Measurements from ENCODE around the gene IGFBP7. TPM values are rescaled to one million over a fixed set of nuclear protein-coding genes. Genes with fewer than 3 reads are reported as not detected.

Gene IGFBP7
- total and polyA plus RNA-seq, 2 of the 8 experiments (the other 6 are each of a cell fraction or from before 2014, with no cell fraction given), result 0.17 to 0.48 TPM

- DNase-seq (ENCODE audit: low read depth in 1 of 2, low spot score in 2 of 2) (no peak), FAIRE-seq (no peak)
- Histone ChIP-seq H2AFZ (ENCODE audit: low read length) (no peak overlapping the region), H3K23ac (ENCODE audit: insufficient read length) (no peak overlapping the region), H3K27me3 (replicated peaks in 1 of 4; ENCODE audit: control insufficient read depth in 3 of 4, extremely low read depth in 1 of 4, insufficient read depth in 3 of 4, low read length in 3 of 4) (no peaks in the 10 kb centered on the region), H3K79me1 (ENCODE audit: low read depth, low read length) (no peaks in the 10 kb centered on the region), H3K27ac (ENCODE audit: low read depth, low read length) (no peak overlapping the region), H4K91ac (replicated peaks; ENCODE audit: insufficient read length, low read length) (no peak overlapping the region), H3K4me1 (replicated peaks in 1 of 4; ENCODE audit: control insufficient read depth in 3 of 4, insufficient read depth in 4 of 4, low read length in 3 of 4) (no peaks in the 10 kb centered on the region; a peak in 1 of 7 replicates), H2BK5ac (ENCODE audit: low read depth, low read length) (no peak overlapping the region), H3K4ac (replicated peaks; ENCODE audit: insufficient read length, low read depth, low read length) (no peak overlapping the region), H4K5ac (ENCODE audit: insufficient read length, low read depth, low read length) (no peak overlapping the region), H3K9me3 (ENCODE audit: insufficient read depth in 2 of 2, low read depth in 1 of 2, low read length in 1 of 2) (no peaks in the 10 kb centered on the region), H3K9ac (replicated peaks in 1 of 4; ENCODE audit: extremely low read depth in 1 of 4, low read depth in 3 of 4, low read length in 3 of 4) (no peak overlapping the region), H2BK20ac (ENCODE audit: low read length) (no peak overlapping the region), H2BK15ac (ENCODE audit: low read length) (no peak overlapping the region), H3K79me2 (ENCODE audit: control insufficient read depth in 1 of 2, insufficient read depth in 2 of 2, low read length in 2 of 2) (no peaks in the 10 kb centered on the region), H3K23me2 (ENCODE audit: low read depth, low read length) (no peaks in the 10 kb centered on the region), H3K56ac (replicated peaks; ENCODE audit: insufficient read length, low read depth, low read length) (no peak overlapping the region), H2BK12ac (ENCODE audit: low read depth, low read length) (no peak overlapping the region), H2BK120ac (replicated peaks; ENCODE audit: low read depth, low read length) (no peak overlapping the region), H3K36me3 (ENCODE audit: control insufficient read depth in 2 of 4, insufficient read depth in 4 of 4, low read length in 3 of 4) (no peaks in the 10 kb centered on the region; a peak in 1 of 8 replicates), H3K18ac (ENCODE audit: extremely low read depth, low read length) (no peak overlapping the region), H3K4me2 (ENCODE audit: insufficient read depth in 1 of 2, low read depth in 2 of 2, low read length in 2 of 2) (no peak overlapping the region), H2AK5ac (ENCODE audit: low read depth, low read length) (no peak overlapping the region), H3K4me3 (ENCODE audit: extremely low read depth in 1 of 4, insufficient read depth in 2 of 4, low read depth in 3 of 4, low read length in 4 of 4) (no peak overlapping the region), H3K14ac (ENCODE audit: insufficient read length) (no peak overlapping the region), H4K8ac (ENCODE audit: extremely low read depth, insufficient read depth, low read length) (no peak overlapping the region), H4K20me1 (replicated peaks in 1 of 2; ENCODE audit: control insufficient read depth in 1 of 2, insufficient read depth in 2 of 2, low read length in 2 of 2) (no peaks in the 10 kb centered on the region)
- ChIA-PET POLR2A (ENCODE audit: partially characterized antibody) (no interaction called here), CTCF (ENCODE audit: partially characterized antibody) (interaction anchor here (1.3 to 1.6 kb wide), 2 partner anchors 9 to 65 kb away, joined by 4 read pairs; no protein-coding TSS in a partner anchor)
- 97% methylated on average over 2 of the region's 2 CpGs; no CpG with 5 or more reads in 1 of the 2 experiments for WGBS, 2 experiments (ENCODE audit: extremely low coverage in 1 of 2, insufficient coverage in 1 of 2, insufficient read length in 1 of 2, insufficient replicate concordance in 2 of 2, low coverage in 1 of 2, low lambda C conversion rate in 2 of 2, missing lambda C conversion rate in 1 of 2)
Measured at GRCh38 chr4:57099363-57099762, 10.8 kb downstream of the IGFBP7 start.
